SU-DHL-6 (cell line): ENCODE data around the gene AURKAIP1.

Experiments used
- H2AFZ ChIP-seq: fragments of 200-600 bp; sonication (generic); 2 replicates; pipeline ENCODE4 v1.6.1; 2014; ENCODE audit warnings: low read depth, mild to moderate bottlenecking, moderate library complexity, mixed read lengths, antibody characterized with exemption, low read length; ENCODE audit not compliant: severe bottlenecking
- H3F3A ChIP-seq: fragments of 200-600 bp; shearing (Covaris generic); 2 replicates; pipeline ENCODE4 v1.6.0; 2016; ENCODE audit warnings: antibody characterized with exemption, mild to moderate bottlenecking; ENCODE audit not compliant: insufficient read depth
- H3K27ac ChIP-seq: fragments of 200-600 bp; sonication (generic); 2 replicates; pipeline ENCODE4 v1.5.1; 2016; ENCODE audit warnings: low read depth, mild to moderate bottlenecking, low read length, moderate library complexity, mixed read lengths
- H3K27me3 ChIP-seq: fragments of 200-600 bp; sonication (generic), shearing (Covaris generic); 2 replicates; pipeline ENCODE4 v1.6.0; 2014; ENCODE audit warnings: mild to moderate bottlenecking, low read length
- H3K36me3 ChIP-seq: fragments of 200-600 bp; sonication (generic); 2 replicates; pipeline ENCODE4 v1.6.1; 2014; ENCODE audit warnings: mild to moderate bottlenecking, low read length, mixed read lengths
- H3K4me2 ChIP-seq: fragments of 300-600, 200-600 bp; shearing (Covaris generic), sonication (generic); 2 replicates; pipeline ENCODE4 v1.6.0; 2014; ENCODE audit warnings: low read length, low read depth, mild to moderate bottlenecking; ENCODE audit not compliant: poor library complexity, severe bottlenecking
- H3K4me3 ChIP-seq: fragments of 200-600 bp; sonication (generic); 2 replicates; pipeline ENCODE4 v1.5.1; 2014; ENCODE audit warnings: antibody characterized with exemption, low read length, mild to moderate bottlenecking, mixed read lengths; ENCODE audit not compliant: insufficient read depth, poor library complexity, severe bottlenecking
- H3K79me2 ChIP-seq: fragments of 200-600 bp; sonication (generic); 2 replicates; pipeline ENCODE4 v1.6.1; 2014; ENCODE audit warnings: mild to moderate bottlenecking, low read length, moderate library complexity; ENCODE audit not compliant: insufficient read depth
- H3K9ac ChIP-seq: fragments of 200-600 bp; sonication (generic); 2 replicates; pipeline ENCODE4 v1.7.0; 2014; ENCODE audit warnings: mild to moderate bottlenecking, low read length
- H3K9me2 ChIP-seq: fragments of 200-600 bp; sonication (generic); replicated peaks from 2 replicates; pipeline ENCODE4 v1.6.1; 2014; ENCODE audit warnings: low read length; ENCODE audit not compliant: insufficient read depth
- H3K9me3 ChIP-seq: fragments of 200-600 bp; sonication (generic); 2 replicates; pipeline ENCODE4 v1.6.1; 2014; ENCODE audit warnings: low read length, mixed read lengths; ENCODE audit not compliant: insufficient read depth
- H4K20me1 ChIP-seq: fragments of 200-600 bp; sonication (generic); 2 replicates; pipeline ENCODE4 v1.6.1; 2014; ENCODE audit warnings: low read depth, mild to moderate bottlenecking, antibody characterized with exemption, low read length, moderate library complexity, mixed read lengths
- EZH2phosphoT487 ChIP-seq: fragments of 200-600 bp; sonication (generic), shearing (Covaris generic); conservative IDR thresholded peaks from 2 replicates; pipeline ENCODE4 v1.6.1; 2018; ENCODE audit warnings: mild to moderate bottlenecking, antibody characterized with exemption, low read length, moderate library complexity, mixed read lengths
- TF ChIP-seq, protein P1 (sequence below): fragments of 200-600 bp; sonication (generic); IDR thresholded peaks from one replicate; pipeline ENCODE4 v1.5.1; 2017; ENCODE audit warnings: antibody characterized with exemption, mild to moderate bottlenecking, low read length, moderate library complexity; ENCODE audit not compliant: insufficient read depth, poor library complexity, severe bottlenecking

Gene AURKAIP1

DNA sequence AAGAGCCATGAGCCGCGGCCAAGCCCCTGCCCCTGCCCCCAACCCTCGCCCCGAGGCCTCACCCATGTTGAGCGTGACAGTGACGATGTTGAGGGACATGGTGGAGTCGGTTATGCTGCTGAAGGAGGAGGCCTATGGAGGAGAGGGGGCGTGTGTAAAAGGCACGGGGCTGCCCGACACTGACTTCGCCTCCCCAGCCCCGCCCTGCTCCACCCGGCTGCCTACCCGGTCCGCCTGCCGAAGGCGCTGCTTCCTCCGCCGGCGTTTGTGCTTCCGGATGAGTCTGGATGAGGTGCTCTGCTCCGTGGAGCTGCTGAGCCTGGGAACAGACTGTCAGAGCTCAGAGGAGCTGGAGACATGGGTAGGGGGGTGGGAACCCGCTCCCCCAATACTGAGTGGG, 34.8 kb downstream of the AURKAIP1 start:
- H3K9me3 ChIP-seq = no peaks in the 10 kb centered on the region
- no peaks in the 10 kb centered on the region for H4K20me1 ChIP-seq
- TF ChIP-seq EZH2phosphoT487 = no peak
- TF ChIP-seq, protein P1, sequence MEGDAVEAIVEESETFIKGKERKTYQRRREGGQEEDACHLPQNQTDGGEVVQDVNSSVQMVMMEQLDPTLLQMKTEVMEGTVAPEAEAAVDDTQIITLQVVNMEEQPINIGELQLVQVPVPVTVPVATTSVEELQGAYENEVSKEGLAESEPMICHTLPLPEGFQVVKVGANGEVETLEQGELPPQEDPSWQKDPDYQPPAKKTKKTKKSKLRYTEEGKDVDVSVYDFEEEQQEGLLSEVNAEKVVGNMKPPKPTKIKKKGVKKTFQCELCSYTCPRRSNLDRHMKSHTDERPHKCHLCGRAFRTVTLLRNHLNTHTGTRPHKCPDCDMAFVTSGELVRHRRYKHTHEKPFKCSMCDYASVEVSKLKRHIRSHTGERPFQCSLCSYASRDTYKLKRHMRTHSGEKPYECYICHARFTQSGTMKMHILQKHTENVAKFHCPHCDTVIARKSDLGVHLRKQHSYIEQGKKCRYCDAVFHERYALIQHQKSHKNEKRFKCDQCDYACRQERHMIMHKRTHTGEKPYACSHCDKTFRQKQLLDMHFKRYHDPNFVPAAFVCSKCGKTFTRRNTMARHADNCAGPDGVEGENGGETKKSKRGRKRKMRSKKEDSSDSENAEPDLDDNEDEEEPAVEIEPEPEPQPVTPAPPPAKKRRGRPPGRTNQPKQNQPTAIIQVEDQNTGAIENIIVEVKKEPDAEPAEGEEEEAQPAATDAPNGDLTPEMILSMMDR = no peak

DNA sequence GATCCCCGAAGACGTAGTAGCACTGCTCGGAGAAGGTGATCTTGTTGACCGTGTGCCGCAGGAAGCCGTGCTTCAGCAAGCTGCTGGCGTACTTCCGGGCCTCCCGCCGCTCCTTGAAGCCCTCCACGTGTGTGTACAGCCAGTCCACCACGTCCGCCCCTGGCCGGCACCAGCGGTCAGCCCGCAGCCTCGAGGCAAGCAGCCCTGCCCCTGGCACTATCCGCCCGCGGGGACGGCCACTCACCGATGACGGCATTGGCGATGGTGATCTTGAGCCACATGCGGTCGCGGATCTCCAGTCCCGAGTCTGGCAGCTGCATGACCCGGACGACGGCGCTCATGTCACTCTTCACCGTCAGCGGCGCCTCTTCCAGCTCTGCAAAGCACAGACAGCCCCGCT, 36.7 kb downstream of the AURKAIP1 start:
- TF ChIP-seq, protein P1 = no peak
- no peak for TF ChIP-seq EZH2phosphoT487
- Histone ChIP-seq H3K27me3 (no peaks in the 10 kb centered on the region), H4K20me1 (no peaks in the 10 kb centered on the region), H3K9me2 (no peaks in the 10 kb centered on the region), H3K4me2 (no peak overlapping the region), H3K27ac (no peak overlapping the region), H3K9ac (no peak overlapping the region), H3K4me3 (no peak overlapping the region), H3F3A (no peaks in the 10 kb centered on the region), H3K36me3 (no peaks in the 10 kb centered on the region), H2AFZ (no peak overlapping the region), H3K9me3 (no peaks in the 10 kb centered on the region), H3K79me2 (no peaks in the 10 kb centered on the region)

More for the DNA sequence above, 34.8 kb downstream of the AURKAIP1 start:
- H3K4me3 ChIP-seq = no peak overlapping the region
- no peaks in the 10 kb centered on the region for H3K9me2 ChIP-seq
- H3K79me2 ChIP-seq = no peaks in the 10 kb centered on the region
- H2AFZ ChIP-seq = no peak overlapping the region
- H3K27ac ChIP-seq = no peak overlapping the region
- no peak overlapping the region for H3K9ac ChIP-seq
- no peaks in the 10 kb centered on the region for H3K27me3 ChIP-seq
- no peak overlapping the region for H3K4me2 ChIP-seq
- no peaks in the 10 kb centered on the region for H3F3A ChIP-seq
- H3K36me3 ChIP-seq = no peaks in the 10 kb centered on the region

DNA sequence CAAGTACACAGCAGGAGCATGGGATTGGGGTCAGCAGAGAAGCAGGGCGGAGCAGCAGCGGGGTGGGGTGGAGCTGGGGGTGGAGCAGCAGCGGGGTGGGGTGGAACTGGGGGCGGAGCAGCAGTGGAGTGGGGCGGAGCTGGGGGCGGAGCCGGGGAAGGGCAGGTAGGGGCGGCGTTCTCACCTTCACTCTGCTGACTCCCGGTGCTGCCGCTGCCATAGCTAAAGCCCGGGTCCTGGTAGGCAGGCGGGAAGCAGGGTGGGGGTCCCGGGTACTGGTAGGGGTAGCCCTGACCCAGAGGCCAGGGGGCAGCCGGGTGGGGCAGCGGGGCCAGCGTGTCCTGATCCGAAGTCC, 37.2 kb downstream of the AURKAIP1 start:
- Histone ChIP-seq H3K27me3 (no peaks in the 10 kb centered on the region), H3F3A (no peaks in the 10 kb centered on the region), H3K4me2 (no peak overlapping the region), H2AFZ (no peak overlapping the region), H3K9me2 (no peaks in the 10 kb centered on the region), H3K36me3 (no peaks in the 10 kb centered on the region), H4K20me1 (no peaks in the 10 kb centered on the region), H3K27ac (no peak overlapping the region), H3K4me3 (no peak overlapping the region), H3K9me3 (no peaks in the 10 kb centered on the region), H3K9ac (no peak overlapping the region), H3K79me2 (no peaks in the 10 kb centered on the region)
- TF ChIP-seq EZH2phosphoT487 = no peak
- TF ChIP-seq, protein P1 = no peak
